Fibroblast of skin of scalp (primary cell): ENCODE results near the gene CD302.
"Not testable (repeated sequence)": the region's sequence is repeated elsewhere in the genome, so short reads cannot be mapped to it uniquely, and the experiment has no call there.

ENCODE experiments used
- DNase-seq: peaks from one replicate; pipeline ENCODE4 v3.0.0-alpha.2; 2013

Gene CD302

GRCh38 chr2:159793326-159793725 lies 4.7 kb downstream of the CD302 start:
- DNase-seq: no peak

GRCh38 chr2:159792599-159792998 lies 5.4 kb downstream of the CD302 start:
- DNase-seq: no peak

- DNase-seq: no peak
These were observed 6.0 kb downstream of the CD302 start for GRCh38 chr2:159792036-159792435.

- DNase-seq: no peak
These were observed 7.7 kb downstream of the CD302 start for GRCh38 chr2:159790323-159790722.

- no peak for DNase-seq
These were observed 9.8 kb downstream of the CD302 start for GRCh38 chr2:159788253-159788652.

- not testable (repeated sequence) for DNase-seq
These were observed 10.4 kb downstream of the CD302 start for GRCh38 chr2:159787647-159788046.

GRCh38 chr2:159786938-159787337 lies 11.1 kb downstream of the CD302 start:
- DNase-seq: no peak

GRCh38 chr2:159785195-159785594 lies 12.8 kb downstream of the CD302 start:
- DNase-seq: no peak

GRCh38 chr2:159784744-159785143 lies 13.3 kb downstream of the CD302 start:
- DNase-seq: not testable (repeated sequence)

- no peak for DNase-seq
These were observed 14.5 kb downstream of the CD302 start for GRCh38 chr2:159783556-159783955.

- no peak for DNase-seq
These were observed 21.7 kb downstream of the CD302 start for GRCh38 chr2:159776321-159776720.

GRCh38 chr2:159775021-159775420 lies 23.0 kb downstream of the CD302 start:
- DNase-seq: peak; percentile 42

GRCh38 chr2:159774370-159774990 lies 23.5 kb downstream of the CD302 start:
- DNase-seq: no peak

- no peak for DNase-seq
These were observed 24.1 kb downstream of the CD302 start for GRCh38 chr2:159773886-159774285.

GRCh38 chr2:159773426-159773825 lies 24.6 kb downstream of the CD302 start:
- peak; percentile 26 for DNase-seq

GRCh38 chr2:159769147-159769546 lies 28.9 kb downstream of the CD302 start:
- DNase-seq: no peak

GRCh38 chr2:159762075-159762474 lies 35.9 kb downstream of the CD302 start:
- no peak for DNase-seq

- DNase-seq: peak; percentile 53
These were observed 37.7 kb downstream of the CD302 start for GRCh38 chr2:159760326-159760725.

- DNase-seq: no peak
These were observed 38.4 kb downstream of the CD302 start for GRCh38 chr2:159759577-159759976.

GRCh38 chr2:159758686-159759085 lies 39.3 kb downstream of the CD302 start:
- DNase-seq: no peak

GRCh38 chr2:159758239-159758638 lies 39.8 kb downstream of the CD302 start:
- DNase-seq: no peak

- DNase-seq: no peak
These were observed 42.2 kb downstream of the CD302 start for GRCh38 chr2:159755788-159756187.

GRCh38 chr2:159755014-159755413 lies 43.0 kb downstream of the CD302 start:
- DNase-seq: no peak

GRCh38 chr2:159753797-159754196 lies 44.2 kb downstream of the CD302 start:
- no peak for DNase-seq

- no peak for DNase-seq
These were observed 47.1 kb downstream of the CD302 start for GRCh38 chr2:159750873-159751272.
